ENCODE results near the gene SDC1.

Gene SDC1

DNA sequence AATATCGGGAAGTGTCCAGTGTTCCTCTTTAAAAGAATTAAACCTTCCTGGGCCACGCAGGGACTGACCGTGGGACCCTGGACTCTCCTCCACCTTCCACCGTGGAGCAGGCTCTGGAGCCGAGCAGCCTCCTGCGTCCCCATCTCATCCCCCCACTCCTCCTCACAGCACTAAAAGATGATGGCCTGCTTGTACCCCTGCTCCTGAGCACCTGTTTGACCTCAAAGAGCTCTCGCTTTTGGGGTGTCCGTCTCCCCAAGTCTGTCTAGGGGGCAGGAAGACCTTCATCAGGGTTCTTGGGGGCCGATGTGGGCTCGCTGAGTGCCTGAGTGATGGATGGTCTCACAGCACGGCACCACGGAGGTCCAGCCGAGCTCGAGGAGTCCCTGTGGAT, 1.2 kb upstream of the SDC1 start:
- DNase-seq, result no peak

DNA sequence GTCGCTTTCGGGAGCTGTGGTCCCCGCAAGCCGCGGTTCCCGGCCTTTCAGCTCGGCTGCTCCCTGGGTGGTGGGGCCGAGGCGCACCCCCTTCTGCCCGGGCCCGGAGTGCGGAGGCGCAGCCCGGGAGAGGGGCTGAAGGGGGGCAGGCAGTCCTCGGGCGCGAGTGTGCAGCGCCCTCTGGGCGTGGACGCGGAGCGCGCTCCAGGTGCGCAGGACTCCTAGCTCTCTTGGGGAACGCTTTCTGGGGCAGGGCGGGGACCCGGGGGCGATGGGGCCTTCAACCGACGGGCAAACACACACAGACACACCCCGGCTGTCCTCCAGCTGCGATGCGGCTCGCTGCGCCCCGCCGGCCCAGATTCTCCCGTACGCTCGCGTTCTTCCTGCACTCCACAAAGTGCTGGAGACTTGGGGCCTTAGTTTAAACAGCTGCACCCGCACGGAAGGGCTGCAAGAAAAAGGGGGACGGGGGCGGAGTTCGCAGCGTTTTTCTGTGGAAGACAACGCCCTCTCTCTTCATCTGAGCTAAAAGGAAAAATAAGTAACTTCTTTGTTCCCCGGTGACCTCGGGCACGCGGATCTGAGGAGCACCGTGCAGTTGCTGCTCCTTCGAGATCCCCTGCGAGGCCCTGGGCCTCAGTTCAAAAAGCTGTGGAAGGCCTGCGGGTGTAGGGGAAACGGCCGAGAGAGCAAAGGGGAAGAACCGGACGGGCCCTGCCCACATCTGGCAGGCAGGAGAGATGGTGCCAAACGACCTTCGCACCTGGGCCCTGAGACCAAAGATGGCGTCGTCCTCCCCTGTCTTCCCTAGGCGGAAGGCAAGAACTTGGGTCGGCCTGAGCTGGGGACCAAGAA, 593 bp upstream of the SDC1 start:
- DNase-seq, result peak; percentile 58

DNA sequence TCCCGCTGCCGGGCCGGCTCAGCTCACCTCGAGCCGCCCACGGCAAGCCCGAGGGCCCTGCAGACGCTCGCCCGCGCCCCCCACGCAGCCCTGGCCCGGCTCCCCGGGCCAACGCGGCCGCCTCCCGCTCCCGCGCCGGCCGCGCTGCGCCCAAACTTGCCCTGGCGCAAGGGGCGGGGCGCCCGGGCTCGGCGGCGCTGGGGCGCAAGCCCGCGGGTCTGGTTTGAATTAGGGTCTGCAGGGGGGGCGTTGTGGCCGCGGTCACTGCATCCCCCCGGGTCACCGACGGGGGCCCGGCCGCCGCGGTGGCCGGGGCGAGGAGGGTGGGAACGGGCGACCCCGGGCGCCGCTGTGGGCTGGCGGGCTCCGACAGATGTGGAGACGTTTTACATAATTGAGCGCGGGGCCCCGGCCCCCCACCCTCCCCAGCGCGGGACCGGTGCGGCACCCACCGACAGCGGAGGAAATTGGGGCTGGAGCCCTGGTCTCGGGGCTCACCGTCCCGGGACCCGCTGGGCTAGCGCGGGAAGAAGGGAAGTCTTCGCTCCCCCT, 690 bp downstream of the SDC1 start:
- no peak for DNase-seq

DNA sequence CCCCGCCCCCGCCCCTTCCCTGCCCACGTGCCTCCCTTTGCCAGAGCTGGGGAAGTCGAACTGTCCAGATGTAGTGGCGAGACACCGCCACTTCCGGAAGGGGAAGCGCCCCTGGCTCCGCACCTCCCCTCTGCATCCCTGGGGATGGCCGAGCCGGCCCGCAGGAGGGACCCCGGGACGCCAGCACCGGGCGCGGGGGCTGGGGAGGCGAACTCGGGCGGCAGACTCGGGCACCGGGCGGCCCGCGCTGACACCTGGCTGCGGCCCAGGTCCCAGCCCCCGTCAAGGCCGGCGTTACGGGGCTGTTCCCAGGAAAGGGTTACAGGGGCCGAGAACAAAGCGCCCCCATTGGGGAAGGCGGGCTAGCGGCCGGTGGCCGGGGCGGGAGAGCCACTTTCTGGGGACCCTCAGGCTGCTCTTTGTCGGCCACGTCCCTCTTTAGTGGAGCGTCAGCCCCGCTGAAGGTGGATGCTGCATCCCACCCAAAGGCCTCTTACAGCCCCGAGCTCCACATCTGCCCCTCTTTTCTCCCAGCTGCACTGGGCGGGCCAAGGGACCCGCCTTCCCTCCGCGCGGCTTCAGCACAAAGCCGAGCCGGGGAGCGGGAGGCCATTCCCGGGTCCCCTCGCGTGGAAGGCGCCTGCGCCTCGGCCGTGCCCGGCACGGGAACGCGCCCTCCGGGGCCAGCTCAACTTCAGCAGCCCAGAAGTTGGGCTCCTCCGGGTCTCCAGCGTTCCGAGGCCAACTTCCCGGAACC, 1.3 kb downstream of the SDC1 start:
- DNase-seq, result no peak

DNA sequence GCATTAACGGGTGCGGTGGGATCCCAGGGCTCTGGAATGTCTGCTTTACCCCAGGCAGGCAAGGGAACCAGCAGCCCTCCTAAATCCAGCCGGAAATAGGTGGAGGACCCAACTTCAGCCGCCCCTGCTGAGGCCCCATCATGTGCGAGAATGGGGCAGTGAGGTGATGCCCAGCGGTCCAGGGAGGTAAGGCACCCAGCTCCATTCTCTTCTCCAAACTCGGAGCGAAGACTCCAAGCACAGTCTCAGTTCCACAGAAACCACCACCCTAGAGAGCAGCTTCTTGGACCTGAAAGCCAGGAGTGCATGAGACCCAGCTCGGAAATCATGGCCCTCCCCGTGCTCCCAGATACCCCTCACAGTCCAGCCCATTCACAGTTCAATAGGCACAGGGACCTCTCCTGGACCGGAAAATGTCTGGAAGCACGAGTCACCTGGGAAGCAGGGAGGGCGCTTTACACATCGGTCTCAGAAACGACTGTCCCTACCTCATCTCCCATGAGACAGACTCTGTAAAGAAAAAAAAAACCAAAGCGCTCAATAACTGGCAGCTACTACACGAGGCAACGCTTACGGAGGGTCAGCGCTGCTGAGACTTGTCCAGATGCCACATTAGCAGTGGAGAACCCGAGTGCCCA, 2.0 kb downstream of the SDC1 start:
- DNase-seq, result no peak

DNA sequence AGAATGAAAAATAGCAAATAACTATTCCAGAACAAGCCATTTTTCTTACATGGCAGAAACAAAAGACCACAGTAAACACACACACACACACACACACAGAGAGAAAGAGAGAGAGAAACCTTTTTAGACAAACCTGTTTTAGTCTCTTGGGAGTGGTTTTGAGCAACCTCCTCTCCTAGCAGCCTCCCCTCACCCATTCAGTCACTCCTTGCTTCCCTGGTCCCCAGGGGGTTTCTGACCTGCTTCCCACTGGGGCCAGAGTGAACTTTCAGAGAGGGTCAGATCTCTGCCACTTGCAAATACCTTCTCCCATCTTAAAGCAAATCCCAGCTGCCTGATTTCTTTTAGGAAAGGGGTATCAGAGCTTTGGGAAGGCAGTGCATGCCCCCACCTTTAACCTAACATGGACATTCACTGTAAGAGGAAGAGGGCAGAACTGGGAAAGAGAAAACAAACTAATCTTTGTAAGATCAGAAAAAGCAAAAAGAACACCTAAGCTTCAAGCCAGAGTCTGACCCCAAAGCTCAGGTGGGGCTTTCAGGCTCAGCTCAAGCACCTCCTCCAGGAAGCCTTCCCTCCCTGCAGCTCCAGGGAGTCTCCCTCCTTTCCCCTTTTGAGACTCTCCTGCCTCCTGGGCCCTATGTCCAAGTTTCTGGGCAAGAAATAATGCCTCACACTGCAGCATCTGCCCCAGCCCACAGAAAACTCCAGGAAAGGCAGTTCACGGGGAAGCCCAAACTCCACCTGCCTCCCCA, 2.7 kb downstream of the SDC1 start:
- DNase-seq, result no peak

DNA sequence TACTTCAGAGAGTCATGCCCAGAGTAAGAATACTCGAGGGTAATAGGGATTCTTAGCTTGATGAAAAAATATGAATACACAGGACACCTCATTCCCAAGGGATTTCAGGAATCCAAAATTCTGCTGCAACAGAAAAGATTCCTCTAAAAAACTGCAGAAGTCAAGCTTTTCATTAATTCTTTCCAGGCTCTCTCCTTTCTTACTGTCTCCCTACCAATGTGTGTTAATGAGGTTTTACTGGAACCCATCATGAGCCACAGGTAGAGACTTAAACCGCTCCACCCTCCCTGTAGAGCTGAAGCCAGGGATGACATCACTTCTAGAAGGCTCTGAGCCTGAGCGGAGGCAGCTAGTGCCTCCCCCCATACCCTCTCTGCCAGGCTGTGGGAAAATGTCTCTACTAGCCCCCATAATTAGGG, 3.4 kb downstream of the SDC1 start:
- DNase-seq, result no peak

DNA sequence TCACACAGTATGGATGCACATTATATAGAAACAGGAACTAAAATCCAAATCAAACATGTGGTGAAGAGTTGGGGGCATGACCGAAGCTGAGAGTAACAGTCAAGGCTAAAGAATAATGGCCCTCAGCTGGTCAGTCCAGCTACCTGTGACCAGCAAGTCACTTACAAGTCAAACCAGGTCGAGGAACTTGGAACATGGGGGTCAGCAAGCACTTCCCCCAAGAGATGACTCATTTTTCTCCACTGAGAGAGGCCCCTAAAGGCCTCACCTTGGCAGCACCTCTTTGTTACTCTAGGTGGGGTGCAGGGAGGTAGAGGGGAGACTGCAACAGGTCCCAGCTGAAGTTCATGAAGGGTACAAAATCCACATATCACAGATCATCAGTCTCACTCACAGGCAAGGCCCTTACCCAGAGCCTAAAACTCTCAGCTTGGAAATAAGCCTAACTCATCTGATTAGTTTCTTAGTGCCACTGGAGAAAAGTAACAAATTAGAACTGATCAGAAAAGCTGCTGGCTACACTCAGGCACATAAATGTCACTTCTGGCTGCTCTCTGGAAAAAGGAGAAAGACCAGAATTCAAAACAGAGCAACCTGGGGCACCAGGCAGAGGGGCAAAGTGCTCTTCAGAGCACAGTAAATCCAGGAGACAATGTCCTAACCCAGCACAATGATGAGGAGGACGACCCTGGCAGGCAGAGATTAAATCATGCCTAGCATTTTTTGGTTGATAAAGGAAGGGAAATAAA, 4.0 kb downstream of the SDC1 start:
- no peak for DNase-seq

DNA sequence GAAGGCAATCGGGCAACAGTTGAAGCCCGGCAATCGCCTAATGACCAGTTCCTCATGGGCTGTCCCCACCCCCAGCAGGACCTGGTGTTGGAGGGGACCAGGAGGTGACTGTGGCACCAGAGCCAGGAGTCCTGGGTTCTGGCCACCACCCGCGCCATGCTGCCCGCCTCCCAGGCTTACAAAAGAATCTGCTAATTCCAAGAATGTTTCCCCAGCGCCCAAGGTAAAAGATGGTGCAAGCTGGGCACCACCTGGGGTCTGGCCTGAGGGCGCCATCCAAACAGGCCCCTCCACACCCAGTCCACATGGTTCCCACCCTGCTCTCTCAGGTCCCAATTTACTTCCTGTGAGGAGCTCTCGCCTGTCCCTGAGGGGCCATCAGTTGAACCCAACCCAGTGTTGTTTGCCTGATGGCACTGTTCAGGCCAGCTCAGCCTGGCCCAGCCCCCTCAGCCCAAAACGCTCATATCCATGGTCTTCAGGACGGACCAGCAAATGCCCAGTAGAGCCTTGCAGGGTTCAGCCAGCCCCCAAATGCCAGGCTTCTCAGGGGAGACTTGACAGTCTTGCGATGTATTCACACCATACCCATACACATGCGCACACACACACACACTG, 5.1 kb downstream of the SDC1 start:
- DNase-seq, result no peak

DNA sequence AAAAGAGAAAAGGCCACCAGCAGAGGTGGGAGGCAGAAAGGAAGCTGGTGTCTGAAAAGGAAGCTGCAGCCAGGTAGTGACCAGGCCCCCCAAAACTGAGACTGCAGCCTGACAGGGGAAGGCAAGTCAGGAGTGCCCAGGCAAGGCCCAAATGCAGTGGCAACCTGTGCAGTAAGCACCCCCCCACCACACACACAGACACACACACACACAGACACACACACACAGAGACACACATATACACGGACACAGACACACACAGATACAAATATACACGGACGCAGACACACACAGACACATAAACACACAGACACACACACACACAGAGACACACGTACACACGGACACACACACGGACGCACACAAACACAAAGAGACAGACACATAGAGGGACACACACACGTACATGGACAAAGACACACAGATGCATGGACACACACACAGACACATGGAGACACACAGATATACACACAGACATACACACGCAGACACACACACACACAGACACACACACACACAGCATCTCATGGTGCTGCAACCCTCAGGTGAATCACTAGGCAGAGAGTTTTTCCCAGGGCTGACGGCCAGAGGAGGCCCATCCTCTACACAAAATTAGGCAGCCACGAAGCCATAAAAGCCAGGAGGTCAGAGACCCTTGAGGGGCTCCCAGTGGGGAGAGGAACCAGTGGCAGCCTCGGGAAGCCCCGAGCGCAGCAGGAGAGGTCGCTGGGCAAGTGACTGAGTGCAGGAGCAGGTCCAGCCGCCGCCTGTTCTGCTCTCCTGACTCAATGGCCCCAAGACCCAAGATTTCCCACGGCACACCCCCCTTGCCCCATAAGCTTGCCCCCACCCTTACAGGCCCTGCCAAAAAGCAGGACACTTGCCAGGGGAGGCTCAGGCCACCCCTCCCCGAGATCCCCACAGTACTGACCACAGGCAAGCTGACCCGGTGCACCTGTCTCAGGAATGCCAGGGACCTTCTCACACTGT, 6.3 kb downstream of the SDC1 start:
- no peak for DNase-seq

DNA sequence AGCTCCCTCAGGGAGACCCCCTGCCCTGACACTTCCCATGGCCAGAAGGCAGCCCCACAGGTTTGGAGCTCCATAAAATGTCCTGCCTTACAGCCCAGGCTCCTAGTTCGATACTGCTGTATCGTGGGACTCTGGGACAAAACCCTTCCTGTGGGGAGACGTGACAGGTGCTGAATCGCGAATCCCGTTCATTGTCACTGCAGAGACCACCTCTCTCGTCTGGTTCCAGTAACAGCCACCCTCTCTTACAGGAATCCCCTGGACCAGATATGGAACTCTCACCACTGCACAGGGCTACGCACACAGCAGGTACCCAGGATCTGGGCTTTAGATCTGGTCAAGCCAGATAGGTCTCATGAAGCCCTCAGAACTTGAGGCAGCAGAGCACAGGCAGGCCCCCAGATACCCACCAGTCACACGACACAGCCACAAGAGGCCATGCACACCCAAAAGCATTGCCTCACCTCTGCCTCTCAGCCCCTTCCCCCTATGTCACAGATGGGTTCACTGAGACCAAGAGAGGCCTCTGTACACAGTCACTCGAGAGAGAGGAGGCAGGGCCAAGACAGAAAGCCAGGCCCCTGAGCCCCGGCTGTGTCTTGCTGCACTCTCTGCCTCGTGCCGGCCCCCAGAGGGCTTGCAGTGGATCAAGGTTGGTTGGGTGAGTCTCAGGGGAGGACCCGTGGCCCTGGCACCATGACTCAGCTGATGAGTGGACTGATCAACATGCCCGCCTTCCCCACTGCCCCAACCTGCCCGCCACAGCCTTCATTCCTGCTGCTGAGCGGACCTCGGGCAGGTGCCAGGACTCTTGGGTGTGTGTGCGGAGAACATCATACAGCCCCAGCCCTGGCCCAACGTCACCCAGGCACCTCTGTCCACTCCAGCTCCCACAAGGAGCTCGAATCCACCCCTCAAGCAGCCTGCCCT, 7.6 kb downstream of the SDC1 start:
- DNase-seq, result no peak

DNA sequence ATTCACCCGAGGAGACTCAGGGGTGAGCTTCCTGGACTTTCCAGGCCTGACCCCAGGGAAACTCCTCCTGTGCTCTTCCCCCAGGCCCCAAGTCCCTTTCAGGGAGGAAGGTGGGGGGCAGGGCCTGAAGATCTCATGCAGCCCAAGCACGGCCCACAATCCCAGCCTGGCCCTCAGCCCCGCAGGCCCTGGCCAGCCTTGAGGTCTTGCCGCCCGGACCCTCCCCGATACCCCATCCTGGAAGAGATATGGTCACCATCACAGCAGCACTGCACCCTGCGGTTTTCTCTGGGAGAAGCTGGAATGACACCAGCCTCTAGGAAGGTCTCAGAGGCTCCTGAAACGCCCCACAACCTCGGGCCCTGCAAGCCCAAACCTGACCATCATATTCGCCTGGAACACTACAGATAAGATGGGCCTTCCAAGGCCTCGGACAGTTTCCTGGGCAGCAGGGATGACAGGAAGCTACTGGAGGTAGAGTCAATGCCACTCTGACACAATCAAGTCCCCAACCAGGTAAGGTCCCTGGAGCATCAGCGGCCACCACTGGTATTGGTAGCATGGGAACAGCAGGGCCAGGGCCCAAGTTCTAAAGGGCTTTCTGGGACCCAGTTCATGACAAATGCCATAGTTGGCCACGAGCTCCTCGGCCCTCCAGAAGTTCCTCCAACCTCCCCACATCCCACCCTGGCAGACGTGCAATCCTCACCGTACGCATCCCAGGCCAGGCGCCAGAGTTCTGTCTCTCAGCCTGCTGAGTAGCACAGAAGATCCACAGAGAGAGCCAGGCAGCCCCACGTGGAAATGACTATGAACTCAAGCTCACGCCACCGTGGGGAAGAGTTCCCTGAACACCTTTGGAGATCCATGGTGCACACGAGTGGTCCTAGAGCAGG, 8.6 kb downstream of the SDC1 start:
- no peak for DNase-seq

DNA sequence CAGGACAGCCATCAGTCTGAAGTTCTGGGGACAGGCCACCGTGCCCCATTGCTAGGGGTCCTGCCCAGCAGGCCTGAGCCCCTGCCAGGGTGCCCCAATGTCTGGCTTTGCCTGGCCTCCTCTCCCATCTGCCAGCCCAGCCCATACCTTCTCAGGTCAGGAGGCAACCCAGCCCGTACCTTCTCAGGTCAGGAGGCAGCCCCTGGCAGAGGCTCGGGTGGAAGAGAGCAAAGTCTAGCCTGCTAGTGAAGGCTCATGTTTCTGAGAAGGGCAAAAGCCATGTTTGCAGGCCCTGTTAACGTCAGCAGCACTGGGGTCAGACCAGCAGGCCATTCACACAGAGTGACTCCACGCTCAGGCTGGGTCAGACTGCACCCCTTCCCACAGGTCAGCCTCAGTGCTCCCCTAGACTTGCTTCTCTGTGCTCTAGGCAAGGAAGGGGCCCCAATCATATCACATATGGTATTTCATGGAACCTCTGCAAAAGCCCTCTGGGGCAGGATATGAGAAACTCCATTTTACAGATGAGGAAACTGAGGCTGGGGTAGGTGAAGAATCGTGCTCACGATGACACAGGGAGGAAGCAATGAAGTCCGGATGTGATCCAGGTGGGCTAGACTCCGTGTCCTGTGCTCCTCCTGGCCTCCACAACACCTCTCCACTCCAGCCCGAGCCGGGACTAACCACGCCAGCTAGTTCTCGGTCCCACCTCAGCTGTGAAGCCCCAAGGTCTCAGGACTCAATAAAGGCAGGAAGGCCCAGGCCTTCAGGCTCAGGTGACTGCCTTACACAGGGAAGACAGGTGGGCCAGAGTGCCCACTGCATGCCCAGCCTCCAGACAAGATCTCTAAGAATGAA, 9.5 kb downstream of the SDC1 start:
- DNase-seq, result no peak

DNA sequence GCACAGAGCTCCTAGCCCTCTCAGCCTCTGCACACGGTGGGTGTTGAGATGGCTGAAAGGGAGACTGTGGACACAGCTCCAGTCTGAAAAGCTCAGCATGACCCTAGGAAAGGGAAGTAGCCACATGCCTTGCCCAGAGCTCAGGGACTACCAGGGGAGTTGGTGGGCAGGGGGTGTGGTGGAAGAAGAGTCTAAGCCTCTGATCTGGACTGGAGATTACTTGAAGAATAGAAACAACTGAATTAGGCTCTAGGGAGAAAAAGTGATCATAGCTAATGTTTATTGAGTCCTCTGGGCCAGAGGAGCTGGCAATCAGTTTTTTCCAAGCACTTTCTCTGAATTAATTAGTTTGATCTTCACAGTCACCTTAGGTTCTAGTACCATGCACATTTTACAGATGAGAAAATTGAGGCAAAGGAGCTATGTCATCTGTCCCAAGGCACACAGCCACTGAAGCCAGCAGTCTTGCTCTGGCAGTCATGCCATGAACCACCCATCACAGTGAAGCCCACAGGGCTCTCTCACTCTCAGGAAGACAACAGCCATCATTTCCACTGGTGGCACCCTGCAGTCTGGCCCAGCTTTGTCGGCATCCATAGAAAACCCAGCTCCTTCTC, 10.3 kb downstream of the SDC1 start:
- DNase-seq, result no peak

DNA sequence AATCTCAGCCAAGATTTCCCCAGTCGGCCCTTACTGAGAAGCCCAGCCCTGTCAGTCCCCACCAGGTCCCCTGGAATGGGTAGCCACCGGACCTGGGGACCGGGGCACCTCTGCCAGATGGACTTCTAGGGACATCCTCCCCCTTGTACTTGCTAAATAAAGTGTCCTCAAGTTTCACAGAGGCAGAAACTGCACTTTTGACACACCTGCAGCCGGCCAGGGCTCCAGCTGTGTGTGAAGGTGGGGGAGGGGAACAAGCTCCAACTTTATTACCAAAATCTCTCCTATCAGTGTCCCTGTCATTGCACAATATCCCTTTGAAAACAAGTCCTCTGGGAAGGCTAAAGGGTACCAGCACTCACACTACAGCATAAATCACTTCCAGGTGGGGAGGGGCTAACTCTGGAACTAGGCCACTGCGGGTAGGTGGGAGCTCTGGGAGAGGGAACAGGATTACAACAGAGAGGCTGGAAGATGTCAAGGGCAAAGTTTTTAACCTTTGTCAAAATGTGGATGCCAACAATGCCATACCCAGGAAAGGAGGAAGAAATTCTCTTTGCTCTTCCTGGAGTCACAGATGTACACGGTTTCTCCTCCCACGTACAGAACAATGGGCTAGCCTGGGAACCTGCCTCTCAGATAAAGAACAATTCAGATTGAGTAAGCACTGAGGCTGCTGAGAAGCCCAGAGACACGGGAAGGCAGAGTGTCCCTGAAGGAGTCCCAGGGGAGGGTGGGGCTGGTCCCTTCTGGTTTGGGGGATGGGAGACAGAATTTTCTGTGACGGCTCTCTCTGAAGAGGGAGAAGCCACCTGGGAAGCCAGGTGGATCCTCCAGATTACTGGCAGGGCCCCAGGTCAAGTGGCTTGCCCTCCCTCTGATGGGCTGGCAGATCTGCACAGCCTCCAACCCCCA, 11.0 kb downstream of the SDC1 start:
- no peak for DNase-seq
